Superior temporal gyrus (tissue), 1 donor: ENCODE measurements around the gene LTBP2.

Source experiments
- DNase-seq: peaks from one replicate; pipeline ENCODE4 v3.0.0-alpha.2; 2016; ENCODE audit errors: extremely low spot score

LTBP2 gene

DNA sequence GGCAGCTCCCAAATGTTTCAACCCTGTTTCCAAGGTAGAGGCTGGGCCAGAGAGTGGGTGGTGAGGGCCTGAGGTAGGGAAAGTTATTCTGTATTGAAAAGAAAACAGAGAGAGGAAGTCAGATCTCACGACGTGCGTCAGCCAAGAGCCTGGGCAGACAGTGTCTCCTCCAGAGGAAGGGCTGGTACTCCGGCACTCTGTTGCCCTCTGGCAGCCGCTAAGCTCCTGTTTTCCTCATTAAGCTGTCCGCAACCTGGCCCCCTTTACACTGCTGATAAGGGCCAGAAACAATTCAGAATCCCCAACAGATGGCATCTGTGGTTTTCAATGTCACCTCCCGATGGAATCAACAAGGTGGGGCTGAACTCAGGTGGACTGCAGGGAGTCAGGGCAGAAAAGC lies 26.0 kb upstream of the LTBP2 start:
- DNase-seq, result no peak

DNA sequence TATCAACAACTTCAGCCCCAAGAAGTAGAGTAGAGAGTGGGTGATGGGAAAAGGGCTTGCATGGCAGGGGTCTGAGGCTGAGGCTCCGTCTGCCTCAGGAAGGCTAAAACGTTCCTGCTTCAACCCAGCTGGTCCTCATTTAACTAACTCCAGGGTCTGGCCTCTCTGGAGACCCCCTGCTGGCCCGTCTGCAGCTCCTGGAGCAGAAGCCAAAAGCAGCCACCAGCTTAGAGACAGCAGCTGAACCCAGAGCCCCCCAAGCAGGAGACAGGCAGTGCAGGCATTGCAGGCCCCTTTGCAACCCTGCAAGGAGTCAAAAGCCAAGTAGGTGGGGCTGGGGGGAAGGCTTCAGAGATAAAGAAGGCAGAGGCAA lies 25.1 kb upstream of the LTBP2 start:
- DNase-seq, result no peak

DNA sequence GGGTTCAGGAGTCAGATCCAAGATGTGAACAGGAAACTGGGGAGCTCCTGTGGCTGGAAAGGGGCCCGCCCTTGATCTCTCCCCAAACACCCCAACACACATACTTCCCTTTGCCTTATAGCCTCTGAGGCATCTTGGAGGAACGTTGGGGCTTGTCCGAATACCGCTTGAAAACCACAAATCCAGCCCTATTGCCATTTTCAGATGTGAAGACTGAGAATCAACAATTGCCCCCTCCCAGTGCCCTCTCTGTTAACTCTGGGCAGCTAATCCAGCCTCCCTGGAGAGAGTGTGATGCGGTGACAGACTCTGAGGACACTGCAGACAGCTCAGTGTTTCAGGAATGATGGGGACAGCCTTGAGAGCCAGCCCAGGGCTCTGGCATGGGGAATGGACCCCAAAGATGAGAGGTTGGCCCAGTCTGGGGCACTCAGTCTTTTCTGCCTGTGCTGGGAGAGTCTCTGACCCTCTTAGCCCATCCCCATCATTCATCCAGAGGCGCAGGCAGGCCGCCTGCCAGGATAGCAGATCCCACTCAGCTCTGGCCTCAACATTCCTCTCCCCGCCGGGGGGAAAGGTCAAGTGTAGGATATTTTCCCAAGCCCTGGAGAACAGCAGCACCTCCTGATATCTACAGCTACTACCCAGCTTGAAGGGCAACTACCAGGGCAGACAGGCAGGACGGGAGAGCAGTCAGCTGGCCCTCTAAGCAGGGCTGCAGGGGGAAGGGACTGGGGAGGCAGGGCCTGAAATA lies 24.6 kb upstream of the LTBP2 start:
- DNase-seq, result no peak

DNA sequence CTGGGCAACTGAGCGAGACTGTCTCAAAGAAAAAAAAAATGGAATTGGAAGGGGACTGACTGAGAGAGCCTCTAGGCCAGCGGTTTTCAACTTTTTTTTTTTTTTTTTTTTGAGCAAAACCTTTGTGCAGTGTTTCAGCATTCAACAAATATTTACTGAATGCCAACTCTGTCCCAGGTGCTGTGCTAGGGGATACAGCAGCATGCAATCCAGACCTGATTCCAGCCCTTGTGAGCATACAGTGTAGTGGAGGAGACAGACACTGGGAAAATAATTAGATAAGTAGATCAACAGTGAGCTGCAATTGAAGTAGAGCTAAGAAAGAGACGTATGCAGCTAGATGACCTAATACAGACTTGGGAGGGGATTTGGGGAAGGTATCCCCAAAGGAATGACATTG lies 23.8 kb upstream of the LTBP2 start:
- DNase-seq, result no peak

DNA sequence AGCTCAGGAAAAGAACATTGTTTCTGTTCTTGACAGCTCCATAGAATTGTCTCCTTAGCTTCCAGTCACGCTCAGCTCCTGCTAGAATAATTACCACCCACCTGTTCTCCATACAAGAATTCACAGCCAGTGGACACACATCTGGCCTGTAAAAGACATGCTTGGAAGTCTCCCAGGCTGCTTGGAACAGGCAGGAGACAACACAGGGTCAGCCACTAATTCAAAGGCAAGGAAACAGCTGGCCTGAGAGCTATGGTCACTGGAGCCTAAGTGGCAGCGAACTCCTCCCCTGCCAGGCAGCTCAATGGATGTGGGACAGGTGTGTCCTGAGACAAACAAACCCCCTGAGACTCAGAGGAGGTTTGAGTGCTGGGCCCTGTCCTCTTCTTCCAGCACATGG lies 22.9 kb upstream of the LTBP2 start:
- no peak for DNase-seq

DNA sequence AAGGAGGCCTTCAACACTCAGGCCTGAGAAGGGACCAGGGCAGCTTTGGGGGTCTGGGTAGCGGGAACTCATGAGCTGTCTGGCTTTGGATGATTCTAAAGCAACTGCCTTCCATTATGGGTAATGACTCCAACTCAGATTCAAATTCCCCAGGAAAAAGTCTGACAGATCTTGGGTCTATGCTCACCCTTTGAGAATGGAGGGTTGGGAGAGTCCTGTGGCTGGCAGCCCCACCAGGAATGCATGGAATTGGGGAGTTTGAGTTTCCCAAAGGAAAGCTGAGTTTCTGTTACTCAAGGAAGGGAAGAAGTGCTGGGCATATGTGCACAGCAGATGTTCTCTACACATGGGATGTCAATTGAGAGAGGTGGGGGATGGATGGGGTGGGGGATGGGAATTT lies 22.4 kb upstream of the LTBP2 start:
- DNase-seq, result no peak

DNA sequence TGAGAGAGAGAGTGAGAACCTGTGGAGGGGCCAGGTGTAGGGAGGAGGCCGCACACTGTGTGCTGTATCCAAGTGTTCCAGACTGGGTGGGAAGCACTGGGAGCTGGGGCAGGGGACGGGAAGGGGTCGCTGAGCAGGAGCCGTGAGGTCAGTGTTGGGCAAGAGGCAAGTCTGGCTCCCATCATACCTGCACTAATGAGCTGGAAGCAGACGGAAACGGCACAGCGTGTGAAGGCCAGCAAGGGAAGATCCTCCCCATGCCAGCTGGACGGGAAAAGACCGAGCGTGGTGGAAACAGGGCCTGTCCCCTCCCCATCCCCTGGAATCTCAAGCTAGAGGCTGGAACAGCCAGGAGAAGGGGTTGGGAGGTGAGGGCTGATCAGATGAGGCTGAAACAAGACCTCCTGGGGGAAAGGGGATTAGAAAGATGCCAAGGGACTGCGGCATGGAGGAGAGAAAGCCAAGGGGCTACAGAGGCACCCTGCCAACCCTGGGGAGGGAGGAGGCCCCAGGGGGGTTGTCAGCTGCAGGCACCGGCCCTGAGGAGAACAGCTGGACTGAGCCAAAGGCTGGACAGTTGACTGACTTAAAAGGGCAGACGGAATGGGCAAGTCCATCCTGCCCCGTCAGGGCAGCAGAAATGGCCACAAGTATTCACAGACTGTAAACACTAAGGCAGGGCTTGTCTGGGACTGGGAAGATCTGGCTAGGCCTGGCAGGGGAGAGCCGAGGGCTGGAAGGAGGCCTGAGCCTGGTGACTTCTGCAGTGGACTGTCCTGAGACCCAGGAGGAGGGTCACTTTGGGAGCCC lies 19.0 kb upstream of the LTBP2 start:
- DNase-seq, result no peak

DNA sequence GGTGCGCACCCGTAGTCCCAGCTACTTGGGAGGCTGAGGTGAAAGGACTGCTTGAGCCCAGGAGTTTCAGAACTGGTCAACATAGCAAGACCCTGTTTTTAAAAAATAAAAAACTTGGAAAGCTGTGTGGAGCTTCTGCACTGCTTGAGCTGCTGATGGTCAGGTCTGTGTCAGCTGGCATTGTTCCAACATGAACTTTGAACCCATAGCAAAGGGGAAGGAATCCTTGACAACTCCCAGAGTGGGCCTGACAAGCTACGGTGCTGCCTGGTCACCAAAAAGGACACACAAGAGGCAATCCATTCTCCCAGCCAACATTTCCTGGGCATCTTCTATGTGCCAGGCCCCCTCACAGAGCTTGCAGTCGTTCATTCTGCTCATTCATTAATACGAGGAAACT lies 16.4 kb upstream of the LTBP2 start:
- no peak for DNase-seq

DNA sequence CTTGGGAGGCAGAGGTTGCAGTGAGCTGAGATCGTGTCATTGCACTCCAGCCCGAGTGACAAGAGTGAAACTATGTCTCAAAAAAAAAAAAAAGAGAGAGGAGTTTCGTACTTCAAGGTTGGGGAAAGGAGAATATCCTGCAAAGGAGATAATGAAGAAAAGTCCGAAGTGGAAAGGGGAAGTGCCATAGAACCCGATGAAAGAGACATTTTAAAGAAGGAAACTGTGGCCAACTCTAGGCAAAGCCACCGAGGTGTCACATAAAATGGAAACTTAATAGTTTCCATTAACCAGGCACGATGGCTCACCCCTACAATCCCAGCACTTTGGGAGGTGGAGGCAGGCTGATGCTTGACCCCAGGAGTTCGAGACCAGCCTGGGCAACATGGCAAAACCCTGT lies 15.0 kb upstream of the LTBP2 start:
- DNase-seq, result no peak

DNA sequence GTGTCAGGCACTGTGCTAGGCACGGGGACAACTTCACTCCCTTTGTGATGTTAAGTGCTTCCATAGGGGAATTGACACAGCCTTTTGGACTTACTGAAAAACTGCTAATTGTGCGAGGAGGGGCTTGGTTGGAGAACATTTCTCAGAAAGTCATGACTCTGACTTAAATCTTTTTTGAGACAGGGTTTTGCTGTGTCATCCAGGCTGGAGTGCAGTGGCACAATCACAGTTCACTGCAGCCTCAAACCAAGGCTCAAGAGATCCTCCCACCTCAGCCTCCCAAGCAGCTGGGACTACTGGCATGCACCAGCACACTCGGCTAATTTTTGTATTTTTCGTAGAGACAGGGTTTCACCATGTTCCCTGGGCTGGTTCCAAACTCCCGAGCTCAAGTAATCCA lies 10.2 kb upstream of the LTBP2 start:
- no peak for DNase-seq

DNA sequence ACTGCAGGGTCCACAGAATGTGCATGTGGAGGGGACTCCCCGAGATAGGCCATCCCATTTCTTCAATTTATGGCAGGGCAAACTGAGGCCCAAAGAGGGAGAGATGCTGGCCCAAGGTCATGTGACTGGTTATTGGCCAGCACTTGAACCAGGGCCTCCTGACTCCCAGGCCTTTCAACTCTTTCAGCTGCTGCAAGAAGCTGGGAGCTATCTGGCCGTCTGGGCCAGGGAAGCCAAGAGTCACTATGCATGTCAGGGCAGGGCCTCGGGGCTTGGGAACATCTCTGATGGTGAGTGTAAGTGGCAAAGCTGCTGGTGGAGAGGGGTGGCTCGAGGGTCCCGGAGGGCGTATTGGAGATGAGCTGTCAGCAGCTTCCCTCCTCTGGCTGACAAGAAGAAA lies 9.5 kb upstream of the LTBP2 start:
- no peak for DNase-seq

DNA sequence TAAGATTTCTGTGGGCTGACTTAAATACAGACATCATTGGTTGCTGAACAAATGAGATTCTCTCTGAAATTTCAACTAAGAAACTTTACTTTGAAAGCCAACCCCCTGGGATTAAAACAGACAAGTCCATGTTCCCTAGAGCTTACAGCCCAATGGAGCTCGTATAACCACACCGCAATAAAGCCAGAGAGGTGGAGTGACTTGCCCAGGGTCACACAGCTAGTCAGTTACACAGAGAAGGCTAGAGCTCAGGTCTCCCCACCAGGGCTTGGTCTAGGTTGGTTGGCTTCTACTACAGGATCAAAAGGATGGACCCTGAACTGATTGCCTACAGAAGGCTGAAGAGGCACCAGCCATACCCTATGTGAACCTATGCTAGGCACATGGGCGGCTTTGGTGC lies 8.9 kb upstream of the LTBP2 start:
- DNase-seq, result no peak

DNA sequence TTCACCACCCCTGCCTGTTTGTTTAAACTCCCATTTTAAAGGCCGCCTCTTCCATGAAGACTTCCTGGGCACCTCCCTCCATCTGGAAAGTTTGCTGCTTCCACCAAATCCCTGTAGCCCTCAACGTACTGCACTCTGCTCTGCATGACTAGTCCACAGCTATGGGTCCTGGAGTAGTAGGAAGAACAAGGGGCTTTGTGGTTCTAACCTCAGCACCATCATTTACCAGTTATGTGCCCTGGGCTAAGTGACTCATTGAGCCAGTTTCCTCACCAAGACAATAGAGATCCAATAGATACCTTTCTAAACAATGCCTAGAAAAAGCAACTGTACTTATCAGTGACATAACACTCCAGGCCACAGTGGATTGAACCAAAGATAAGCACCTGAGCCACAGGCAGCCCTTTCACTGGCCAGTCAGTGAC lies 8.5 kb upstream of the LTBP2 start:
- DNase-seq, result no peak

DNA sequence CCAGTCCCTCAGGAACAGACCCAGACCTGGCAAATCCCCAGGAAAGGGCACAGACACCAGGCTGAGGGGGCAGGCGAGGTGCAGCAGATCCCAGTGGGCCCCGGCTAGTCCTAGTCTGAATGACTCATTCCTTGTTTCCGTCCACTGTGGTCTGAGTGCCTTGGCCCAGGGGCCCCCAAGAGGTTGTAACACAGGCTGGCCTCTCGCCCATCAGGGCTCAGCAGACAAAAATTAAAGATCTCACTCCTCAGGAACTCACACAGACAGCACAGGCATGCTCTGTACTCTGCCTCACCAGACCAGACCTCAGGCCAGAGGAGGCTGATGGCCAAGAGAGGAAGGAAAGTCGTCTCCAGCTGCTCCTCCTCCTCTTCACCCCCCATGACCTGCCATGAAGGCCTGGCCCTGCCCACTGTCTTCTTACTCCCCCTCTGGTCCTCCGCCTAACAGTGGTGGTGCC lies 7.7 kb upstream of the LTBP2 start:
- no peak for DNase-seq

DNA sequence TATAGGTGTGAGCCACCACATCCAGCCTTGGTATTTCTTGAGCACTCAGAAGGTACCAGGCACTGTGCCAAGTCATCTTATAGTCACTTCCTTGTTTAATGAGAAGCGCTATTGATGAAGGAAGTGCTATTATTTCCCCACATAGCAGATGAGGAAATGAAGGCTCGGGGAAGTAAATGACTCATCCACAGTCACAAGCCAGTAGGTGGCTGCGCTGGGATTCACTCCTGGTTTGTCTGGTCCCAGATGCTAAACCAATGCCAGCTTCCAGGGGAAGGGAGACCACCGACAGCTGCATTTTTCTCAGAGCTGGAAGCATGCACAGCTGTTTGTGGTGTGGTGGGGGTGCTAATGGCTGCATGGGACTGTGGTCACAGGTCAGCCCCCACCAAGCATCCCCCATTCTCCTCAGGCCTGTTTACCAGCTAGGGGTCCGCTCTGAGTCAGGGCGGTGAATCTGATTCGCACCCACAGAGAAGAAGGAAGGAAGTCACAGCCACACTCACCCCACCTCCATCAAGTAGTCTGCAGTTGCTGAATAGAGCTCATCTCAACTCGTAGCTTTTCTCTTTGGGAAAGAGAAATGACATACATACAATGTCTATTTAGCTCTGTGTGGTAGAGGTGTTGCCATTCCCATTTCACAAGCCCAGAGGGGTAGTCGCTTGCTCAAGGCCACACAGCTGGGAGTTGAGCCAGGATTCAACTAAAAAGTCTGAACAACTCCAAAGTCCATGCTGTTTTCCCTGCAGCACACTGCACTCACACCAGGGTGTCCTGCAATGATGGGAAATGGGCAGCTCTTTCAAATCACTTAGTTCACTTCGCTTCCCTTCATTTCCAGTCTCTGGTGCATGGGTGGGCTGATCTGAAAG lies 6.3 kb upstream of the LTBP2 start:
- no peak for DNase-seq

DNA sequence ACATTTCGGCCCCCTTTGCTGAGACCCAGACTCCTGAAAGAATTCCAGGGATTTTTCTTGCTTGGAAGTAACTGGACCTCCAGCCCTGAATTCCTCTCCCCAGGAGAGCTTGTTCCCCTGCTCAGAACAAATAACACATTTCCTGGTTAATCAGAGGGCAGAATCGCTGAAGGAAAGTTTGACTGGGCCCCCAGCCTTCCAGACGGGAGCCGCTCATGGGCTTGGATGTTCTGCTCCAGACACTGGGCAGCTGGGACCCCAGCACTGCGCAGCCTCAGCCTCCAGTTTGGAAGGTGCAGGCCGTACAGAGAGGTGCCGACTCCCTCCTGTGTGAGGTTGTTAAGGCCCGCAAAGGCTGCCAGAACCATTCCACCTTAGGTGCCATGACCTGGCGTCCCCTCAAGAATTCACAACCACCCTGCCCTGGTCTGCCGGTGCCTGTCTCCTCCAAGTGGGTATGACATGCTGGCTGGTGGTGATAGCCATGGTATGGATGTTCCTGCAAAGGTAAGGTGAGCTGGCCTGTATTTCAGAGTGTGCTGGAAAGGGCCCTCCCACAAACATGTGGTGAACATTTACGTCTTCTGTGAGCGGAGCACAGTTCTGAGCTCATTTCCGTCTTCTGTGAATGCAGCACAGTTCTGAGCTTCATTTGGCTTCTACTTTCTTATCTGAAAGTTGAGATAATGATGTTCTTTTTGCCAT lies 5.1 kb upstream of the LTBP2 start:
- no peak for DNase-seq

DNA sequence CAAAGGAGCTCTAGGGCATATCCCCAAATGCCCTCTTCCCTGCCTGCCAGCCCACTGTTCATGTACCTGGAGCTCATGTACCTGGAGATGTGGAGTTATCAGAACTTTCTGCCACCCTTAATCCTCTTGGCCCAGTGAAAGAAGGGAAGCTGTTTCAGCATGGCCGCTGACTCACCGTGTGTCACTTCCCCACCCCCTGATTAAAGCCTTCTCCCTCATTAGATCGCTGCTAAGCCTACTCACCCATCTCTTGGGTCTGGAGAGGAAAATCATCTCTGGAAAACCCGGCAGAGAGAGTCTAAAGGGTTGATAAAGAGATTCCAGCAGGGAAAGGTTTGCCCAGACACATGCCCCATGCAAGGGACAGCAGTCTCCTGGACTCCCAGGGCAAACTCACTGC lies 4.5 kb upstream of the LTBP2 start:
- DNase-seq, result no peak

DNA sequence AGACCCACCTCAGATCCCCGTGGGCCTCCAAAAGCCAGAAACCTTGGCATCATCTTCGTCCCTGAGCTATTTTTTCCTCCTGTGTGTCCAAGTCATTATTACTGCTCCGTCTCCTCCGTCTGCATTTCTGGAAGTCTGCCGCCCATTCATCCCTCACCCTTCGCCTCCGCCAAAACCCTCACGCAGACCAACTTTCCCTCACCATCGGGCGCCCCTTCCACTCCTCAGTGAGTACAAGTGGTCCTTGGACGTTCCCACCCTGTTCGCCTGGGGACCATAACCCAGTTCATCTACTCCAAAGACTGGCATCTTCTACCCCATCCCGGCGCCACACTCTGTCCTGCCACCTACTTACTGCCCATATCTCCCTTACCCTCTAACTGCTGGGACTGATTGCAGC lies 3.7 kb upstream of the LTBP2 start:
- no peak for DNase-seq

DNA sequence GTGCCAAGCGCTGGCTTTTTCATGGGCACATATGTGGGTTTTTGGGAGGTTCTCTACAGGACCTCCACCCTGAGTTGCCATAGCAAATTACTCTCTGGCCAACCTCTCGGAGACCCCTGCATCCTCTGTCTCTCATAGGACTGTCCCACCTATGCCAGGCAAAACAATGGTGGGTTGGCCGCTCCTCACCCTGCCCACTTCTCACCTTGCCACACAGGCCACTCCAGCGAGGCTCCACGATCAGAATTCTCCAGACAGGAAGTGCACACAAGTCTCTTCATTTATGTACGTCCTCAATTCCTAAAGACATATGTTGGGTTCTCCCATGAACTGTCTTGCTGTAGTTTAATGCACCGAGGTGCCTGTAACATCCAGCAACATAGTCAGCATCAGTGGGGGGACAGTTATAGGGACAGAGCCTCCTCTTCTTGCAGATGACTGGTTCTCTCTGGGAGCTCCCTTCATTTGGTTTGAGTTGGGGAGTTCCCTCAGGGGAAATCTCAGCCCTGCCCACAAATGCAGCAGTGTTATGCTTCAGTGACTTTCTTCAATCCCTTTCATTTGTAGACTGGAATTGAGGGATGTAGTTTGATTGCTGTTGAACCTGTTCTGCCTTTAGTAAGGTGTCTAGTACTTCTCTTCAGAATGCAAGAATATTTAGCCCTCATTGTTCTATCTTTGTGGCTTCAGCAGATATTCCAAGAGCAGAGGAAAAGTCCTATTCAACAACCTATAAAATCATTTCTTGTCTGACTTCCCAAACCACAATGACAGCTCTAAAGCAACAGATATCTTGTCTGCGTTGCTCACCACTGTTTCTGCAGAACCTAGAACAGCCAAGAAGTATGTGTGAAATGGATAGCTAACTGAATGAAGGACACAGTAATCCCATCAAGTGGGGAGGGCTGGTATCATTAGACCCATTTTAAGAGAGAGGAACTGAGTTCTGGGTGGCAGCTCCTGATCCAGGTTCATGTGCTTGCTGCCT lies 2.8 kb upstream of the LTBP2 start:
- no peak for DNase-seq

DNA sequence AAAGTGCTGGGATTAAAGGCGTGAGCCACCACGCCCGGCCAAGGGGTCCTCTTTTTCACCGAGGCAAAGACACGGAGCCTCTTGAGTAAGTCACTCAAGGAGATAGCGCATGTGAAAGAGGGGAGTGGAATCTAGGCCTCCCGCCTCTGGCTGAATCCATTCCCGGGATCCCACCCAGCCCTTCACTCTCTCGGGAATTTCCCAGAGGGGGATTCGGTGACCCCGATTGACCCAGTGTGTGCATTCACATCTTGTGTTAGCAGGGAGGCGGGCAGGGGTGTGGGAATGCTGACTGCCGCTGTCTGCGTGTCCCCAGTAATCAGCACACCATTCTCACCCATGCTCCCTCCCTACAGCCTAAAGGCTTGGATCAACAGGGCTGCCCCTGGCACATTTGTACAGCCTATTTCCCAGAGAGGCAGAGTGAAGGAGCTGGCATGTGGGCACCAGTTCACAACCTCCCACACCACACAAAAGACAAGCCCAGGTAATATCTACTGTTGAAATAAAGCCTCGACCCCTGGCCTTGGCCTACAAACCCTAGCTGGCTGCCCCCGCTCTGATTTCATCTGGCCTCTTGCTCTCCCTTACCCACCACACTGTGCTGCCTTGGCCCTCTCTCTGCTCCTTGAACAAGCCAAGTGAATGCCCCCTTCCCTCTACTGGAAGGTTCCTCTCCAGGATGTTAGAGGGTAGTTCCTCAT lies 1.3 kb upstream of the LTBP2 start:
- DNase-seq, result no peak
